COLO668 (cell line): ENCODE data around the gene CSPG5.
A peak's percentile ranks its signal among the peaks of the same experiment; 100 is the strongest.

ENCODE experiments used
- DNase-seq: peaks from one replicate; lab custom pipeline; 2025; ENCODE audit not compliant: unreplicated experiment; lab: John Stamatoyannopoulos, UW

The CSPG5 gene, protein sequence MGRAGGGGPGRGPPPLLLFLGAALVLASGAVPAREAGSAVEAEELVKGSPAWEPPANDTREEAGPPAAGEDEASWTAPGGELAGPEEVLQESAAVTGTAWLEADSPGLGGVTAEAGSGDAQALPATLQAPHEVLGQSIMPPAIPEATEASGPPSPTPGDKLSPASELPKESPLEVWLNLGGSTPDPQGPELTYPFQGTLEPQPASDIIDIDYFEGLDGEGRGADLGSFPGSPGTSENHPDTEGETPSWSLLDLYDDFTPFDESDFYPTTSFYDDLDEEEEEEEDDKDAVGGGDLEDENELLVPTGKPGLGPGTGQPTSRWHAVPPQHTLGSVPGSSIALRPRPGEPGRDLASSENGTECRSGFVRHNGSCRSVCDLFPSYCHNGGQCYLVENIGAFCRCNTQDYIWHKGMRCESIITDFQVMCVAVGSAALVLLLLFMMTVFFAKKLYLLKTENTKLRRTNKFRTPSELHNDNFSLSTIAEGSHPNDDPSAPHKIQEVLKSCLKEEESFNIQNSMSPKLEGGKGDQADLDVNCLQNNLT

DNA sequence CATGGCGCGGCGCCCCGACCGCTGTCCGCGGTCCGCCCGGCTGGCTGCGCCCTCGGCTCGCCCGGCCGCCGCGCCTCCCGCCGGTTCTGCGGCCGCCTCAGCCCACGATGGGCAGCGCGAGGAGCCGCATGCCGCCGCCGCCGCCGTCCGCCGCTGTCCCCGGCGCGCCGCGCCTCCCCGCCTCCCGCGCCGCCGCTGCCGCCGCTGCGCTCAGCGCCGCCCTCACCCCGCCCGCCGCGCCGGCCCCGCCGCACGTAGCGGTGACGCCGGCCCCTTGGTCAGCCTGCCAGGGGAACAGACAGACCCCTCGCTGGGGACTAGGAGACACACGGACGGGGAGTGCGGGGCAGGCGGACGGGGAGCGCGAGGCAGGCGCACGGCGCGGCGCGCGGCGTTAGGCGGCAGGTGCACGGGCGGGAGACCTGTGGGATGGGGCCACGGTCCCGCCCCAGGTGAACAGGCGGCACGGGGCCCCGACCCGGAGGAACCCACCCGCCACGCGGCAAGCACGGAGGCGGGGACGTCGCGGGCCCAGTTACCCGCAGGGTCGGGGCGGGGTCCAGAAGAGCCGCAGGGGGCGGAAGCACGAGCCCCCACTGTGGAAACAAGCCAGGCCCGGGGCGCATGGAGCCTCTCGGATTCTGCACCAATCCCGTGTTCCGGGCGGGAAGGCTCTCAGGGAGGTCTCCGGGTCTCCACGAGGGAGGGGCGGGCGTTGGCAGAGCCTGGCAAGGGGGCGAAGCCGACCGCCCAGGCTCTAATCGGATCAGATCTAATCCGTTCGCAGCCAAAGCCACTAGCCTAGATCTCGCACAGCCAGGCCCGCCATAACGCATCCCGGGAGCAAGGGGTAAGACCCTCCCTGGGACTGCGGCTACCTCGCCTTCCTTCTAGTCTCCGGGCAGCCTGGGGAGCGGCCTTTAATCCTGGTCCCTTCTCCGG lies at the start of gene CSPG5:
TSS of gene CSPG5 (minus strand) at position 175 of the 942 bp plus-strand sequence. CDS start at position 3, 172 bp downstream.
- DNase-seq = peak; percentile 53

DNA sequence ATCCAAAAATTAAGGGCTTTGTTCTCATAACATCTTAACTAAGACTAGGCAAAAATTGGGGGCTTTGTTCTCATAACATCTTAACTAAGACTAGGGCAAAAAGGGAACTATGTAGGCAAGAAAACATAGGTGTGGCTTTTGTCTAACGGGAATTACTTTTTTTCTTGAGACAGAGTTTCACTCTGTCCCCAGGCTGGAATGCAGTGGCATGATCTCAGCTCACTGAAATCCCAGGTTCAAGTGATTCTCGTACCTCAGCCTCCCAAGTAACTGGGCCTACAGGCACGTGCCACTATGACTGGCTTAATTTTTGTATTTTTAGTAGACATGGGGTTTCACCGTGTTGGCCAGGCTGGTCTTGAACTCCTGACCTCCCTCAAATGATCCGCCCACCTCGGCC lies 49.8 kb upstream of the CSPG5 start:
- DNase-seq = no peak

DNA sequence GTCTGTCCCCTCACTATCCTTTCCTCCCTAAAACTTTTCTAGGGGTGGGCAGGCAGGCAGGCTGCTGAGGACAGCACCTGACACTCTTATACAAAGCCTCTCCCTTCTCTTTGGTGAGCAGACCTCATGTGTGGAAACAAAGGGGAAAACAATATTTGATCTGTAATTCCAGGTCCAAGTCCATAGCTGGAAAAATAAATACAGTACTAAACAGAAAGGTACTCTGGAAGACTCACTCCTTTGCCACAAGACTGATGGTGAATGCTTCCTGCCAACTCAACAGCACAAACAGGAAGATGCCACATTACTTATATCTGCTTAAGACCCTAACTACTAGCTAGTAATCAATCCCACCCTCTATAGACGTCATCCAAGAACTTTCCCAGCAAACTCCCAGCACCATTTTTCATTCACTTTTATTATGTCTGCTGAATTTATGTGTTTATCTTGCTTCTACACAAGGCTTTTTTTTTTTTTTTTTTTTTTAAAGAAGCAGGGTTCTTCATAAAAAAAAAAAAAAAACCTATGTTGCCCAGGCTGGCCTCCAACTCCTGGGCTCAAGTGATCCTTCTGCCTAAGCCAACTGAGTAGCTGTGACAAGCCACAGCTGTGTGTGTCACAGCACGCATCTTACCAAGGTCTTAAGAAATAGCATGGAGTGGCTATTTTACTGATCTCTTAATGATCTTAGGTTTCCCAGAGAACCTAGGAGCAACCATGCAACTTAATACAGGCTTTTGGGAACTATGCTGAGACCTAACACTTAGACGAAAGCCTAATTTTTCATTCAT lies 44.2 kb upstream of the CSPG5 start:
- no peak for DNase-seq

DNA sequence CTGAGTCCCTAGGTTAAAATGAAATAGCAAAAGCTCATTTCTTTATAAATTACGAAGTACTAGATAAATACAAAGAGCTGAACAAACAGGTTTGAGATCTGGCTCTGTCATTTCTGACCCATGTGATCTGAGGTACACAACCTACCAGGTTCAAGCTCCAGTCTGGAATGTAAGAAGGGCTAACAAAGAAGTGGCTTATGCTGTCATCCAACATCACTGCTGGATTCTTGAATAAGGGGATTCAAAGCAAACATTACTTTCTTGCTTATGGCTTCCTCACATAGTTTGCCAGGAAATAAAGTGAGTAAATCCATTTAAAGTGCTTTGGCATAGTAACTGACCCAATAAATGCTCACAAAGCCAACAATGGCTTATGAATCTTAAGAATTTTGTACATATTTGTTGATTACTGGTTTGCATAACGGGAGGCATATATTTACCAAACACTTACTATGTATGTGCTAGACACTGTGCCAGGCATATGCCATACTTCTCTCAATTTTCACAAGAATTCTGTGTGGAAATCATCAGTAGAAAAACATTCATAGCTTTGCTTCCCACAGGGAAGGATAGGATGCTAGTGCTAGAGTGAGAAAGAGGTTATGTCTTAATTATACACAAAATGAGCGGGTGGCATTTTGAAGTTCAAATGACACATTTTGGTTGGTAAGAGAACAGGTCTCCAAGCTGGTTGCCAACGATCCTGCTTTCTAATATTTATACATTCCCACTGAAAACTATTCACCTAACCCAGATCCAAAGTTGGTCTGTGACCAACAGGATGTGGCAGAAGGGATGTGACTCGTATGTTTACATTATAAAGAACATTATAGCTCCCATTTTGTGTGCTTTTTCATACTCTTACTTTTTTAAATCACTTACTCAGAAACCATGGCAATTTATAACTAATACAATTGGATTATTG lies 38.7 kb upstream of the CSPG5 start:
- no peak for DNase-seq

DNA sequence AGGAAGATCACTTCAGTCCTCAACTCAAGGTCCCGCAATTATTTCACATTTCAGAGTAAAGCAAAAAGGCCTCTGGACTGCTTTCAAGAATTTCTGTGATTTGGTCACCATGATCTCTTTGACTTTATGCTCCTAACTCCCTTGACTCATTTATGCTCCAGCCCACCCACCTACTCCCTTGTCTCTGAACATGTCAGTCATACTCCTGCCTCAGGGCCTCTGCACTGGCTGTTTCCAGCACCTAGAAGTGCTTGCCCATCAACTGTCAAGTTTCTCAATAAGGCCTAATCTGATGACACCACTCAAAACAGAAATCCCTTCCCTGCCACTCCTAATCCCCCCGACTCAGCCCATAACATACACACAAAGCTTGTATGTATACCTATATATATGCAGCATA lies 36.1 kb upstream of the CSPG5 start:
- DNase-seq = no peak

DNA sequence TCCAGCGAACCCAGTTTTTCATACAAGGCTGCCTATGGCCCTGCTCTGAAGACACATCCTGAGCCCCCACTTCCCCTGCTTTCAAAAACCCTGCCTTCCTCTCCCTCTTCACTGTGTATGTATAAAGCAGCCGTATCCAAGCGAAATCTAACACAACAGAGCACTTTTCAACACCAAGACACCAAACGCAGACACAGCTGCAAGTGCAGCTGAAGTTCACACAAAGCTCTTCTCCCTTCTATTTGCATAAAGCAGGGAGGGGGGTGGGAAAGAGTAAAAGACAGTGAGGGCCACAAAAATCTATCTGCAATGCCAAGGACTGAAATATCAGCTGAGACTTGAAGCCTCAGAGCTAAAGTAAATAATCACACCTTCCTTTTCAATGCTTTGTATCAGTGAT lies 35.1 kb upstream of the CSPG5 start:
- no peak for DNase-seq

DNA sequence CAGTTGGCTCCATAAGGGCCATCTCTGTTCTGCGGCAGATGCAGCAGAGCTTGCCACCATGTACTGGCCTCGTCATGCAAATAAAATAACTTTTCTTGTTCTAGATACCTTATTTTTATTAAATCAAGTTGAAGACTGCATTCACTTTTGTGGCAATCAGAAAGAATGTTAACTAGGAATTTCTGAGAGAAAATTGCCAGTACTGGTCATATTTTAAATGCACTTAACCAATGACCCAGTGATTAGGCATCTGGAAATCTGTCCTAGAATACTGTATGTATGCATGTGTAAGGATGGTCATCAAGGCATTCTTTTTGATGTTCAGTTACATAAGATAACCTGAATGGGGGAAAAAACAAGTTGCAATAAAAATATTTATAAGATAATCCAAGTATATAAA lies 34.2 kb upstream of the CSPG5 start:
- no peak for DNase-seq

DNA sequence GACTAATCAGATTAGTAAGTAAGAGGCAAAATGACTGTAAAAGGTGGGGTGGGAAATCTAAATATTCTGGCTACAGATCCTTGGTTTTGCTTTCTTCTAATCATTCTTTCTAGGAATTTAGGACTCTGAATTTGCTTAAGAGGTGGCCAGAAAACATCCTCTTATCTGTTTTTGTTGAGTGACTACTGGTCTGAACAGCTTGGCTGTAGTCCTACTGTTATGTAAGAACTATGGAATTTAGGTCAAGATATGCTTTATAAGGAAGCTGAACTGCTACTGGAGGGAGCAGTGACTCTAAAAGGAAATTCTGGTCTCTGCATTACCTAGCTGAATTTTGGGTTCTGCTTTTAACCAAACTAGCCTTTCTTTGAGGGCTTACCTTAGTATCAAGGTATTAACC lies 33.5 kb upstream of the CSPG5 start:
- DNase-seq = no peak

DNA sequence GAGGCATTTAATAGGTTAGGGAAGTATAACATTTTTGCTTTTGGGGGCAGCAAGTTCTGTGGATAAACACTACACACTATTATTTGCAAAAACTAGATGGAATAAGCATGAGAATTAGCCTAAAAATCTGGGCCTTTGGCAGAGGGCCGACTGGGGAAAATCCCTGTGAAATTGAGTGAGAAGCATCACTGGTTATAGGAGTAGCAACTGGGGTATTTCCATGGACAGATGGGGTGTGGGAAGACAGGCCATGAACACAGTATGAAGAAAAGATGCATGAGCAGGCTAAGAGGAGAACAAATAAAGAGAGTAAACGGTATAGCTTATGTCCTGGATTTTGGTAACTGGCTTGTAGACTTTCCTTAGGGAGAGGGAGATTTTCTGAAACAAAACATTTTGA lies 32.9 kb upstream of the CSPG5 start:
- DNase-seq = no peak

DNA sequence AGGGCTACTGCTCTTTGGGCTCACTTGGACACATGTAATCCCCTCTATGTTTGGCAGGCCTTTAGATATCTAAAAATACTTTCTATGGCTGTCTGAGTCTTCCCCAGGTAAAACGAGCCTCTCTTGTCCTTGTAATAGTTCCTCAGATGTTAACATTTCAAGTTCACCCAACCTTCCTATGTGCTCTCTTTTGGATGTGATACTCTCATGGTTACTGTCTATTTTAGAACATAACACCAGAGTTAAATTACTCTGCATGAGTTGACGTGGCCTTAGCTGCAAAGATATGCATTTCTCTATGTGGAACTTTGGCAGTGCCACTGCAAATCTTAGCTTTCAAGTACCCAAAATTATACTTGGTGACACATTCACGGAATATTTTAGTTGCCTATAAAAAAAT lies 31.9 kb upstream of the CSPG5 start:
- DNase-seq = no peak

DNA sequence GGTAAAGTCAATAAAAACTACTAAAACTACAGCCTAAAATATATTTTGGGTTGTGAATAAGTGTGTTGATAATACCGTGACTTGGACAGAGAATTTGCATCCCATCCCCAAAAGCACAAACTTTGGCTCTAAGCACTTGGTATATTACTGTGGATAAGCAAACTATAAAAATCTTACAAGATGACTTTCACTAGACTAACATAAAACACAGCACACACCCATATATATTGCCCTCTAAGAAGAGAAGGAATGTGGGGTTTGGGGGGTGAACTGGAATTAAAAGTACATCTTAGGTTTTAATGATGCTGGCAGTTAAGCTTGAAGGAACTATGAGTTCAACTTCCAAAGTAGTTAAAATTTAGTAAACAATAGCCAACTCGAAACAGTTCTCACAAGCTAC lies 28.7 kb upstream of the CSPG5 start:
- DNase-seq = no peak

DNA sequence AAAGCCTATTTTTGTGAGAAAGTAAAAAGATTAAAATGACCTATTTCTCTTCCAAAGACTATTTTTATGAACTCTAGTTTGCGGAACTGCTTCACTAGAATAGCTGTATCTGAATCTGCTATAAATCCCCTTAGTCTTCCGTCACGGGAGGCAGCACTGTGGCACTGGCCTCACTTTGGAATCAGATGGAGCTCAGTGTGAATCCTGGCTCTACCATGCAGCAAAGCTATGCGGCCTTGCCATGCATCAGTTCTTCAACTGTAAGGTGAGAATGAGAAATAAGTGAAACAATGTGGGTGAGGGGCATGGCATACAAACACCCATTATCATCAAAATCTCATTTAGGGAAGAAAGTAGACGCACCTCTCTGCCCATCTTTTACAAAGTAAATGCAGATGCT lies 27.5 kb upstream of the CSPG5 start:
- DNase-seq = no peak

DNA sequence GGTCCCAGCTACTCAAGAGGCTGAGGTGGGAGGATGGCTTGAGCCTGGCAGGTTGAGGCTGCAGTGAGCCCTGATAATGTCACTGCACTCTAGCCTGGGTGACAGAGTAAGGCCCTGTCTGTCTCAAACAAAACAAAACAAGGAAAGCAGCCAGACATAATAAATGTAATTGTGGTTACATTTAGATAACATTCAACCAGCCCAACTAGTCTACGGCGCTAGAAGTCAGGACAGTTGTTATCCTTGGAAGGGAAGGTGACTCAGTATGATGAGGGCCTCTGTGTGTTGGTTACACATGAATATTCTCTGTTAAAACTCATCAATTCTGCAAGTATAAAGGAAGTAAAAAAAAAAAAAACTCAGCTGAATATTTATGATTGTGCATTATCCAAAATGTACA lies 27.0 kb upstream of the CSPG5 start:
- no peak for DNase-seq

DNA sequence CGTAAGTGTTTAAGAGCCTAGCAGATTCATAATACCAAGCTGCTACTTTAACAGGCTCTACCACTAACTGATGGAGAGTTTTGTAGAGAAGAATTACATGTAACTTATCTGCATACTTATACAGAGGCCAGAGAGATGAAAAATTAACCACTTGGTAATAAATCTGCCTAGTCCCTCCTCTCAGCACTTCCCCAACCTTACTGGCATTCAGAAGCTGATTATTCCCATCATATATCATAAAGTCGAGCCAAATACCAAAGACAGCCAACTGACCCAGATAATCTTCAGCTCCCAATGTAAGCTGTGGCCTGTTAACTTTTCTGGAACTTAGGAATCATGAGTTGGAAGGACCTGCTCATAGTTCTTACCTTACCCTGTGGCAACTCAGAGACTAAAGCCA lies 25.5 kb upstream of the CSPG5 start:
- DNase-seq = no peak

DNA sequence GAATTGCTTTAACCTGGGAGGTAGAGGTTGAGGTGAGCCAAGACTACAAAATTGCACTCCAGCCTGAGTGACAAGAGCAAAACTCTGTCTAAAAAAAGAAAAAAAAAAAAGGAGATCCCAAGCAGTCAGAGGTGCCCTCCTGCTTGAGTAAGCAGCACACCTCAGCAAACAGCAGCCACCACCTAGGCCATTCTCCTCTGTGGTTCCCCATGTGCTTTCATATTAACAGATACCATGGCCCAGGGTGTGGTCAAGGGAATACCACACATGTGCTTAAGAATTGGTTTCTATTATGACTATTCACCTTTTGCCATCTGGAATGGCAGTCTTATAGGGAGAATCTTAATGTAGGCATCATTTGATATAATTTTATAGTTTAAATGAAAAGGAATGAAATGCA lies 24.7 kb upstream of the CSPG5 start:
- no peak for DNase-seq

DNA sequence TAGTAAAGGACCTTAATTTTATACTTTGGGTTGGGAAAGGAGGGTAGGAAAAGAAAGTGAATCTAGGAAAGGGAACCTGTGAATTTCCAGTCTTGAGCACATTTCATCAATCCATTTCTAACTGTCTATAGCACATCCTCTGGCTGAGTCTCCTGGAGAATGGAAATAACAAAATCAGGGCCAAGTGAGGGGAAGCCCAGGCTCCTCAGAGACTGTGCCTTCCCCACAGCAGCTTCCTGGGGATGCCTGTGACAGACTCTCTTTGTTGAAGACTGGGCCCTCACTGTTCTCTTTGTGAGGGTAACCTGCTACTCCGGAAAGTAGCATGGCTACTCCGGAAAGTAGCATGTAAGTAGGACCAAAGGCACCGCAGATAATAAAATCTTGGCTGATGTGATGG lies 22.6 kb upstream of the CSPG5 start:
- no peak for DNase-seq

DNA sequence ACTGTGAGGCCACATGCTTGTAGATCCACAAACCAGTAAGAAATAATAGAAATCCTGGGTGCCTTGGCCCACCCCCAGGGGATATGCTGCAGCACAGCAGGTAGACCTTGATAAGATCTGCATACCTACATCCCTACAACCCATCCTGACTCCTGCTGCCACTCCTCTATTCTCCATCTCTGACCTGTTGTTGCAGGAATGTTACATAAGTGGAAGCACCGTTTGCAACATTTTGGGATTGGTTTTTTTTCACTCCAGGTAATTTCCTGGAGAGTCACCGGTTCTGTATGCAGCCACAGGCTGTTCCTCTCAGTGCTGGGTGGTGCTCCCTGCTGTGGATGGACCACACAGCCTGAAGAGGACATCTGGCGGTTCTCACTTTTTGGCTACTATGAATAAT lies 16.1 kb upstream of the CSPG5 start:
- DNase-seq = no peak

DNA sequence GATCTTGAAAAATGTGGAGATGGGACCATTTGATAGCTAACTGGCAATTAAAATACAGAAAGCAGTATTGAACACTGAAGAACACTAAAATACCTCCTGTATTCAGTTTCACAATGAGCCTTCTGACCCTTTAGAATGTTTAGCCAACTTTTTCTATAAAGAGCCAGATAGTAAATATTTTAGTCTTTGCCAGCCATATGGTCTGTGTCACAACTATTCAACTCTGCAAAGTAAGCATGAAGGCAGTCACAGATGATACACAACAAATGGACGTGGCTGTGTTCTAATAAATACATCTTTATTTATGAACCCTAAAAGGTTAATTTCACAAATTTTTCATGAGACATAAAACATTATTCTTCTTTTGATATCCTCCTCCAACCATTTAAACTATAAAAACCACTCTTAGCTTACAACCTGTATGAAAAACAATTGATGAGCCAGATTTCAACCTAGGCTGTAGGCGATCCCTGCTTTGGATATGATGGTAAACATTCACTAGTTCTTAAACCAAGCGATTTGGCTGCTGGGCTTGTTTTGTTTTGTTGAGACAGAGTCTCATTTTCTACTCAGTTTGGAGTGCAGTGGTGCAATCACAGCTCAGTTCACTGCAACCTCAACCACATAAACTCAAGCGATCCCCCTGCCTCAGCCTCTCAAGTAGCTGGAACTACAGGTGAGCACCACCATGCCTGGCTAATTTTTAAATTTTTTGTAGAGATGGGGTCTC lies 13.6 kb upstream of the CSPG5 start:
- DNase-seq = no peak

DNA sequence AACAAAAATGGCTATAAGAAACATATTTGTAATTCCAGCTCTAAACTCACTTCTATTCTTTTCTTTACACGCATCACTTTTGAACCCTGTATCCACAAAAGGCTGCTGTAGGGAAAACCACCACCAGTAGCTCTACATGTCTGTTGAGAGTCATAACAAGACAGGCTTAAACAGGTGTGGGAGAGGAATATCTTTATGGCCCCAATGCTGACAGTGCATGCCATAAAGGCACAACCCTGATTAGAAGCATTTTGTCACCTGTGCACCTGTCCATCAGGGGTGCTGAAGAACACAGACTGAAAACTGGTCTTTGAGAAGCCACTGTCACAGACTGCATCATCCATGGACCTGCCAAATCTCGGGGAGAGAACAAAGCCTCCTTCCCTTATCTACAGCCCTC lies 11.6 kb upstream of the CSPG5 start:
- no peak for DNase-seq
